Lower leg skin (tissue), 3 donors: ENCODE results near the gene SASH1.

Experiments used
- CTCF ChIP-seq, 3 donors: fragments of 450-650 bp; IDR thresholded peaks; one replicate each; pipeline ENCODE4 v1.5.1; 2016; ENCODE audit warnings: antibody characterized with exemption in 3 of 3, mild to moderate bottlenecking in 3 of 3, moderate library complexity in 2 of 3
- POLR2A ChIP-seq, 2 donors: fragments of 450-650 bp; IDR thresholded peaks; one replicate each; pipeline ENCODE4 v1.6.1; 2016 to 2017; ENCODE audit warnings: antibody characterized with exemption in 2 of 2, mild to moderate bottlenecking in 1 of 2, moderate library complexity in 1 of 2

- TF ChIP-seq CTCF (IDR thresholded peaks at IDR 0.05), result no peak
- TF ChIP-seq POLR2A (IDR thresholded peaks at IDR 0.05), result no peak
These were observed 129.8 kb downstream of the SASH1 start for GRCh38 chr6:148472171-148473105.
